Tibial nerve (tissue), 4 donors: Measurements from ENCODE around the gene SORCS2.

Experiments
- CTCF ChIP-seq, 5 experiments: fragments of 200-600 bp in 3 of 5; fragments of 450-650 bp in 2 of 5; sonication (generic) in 3 of 5; IDR thresholded peaks; one replicate each; pipeline ENCODE4 v1.5.1; 2016 to 2019; ENCODE audit warnings: antibody characterized with exemption in 5 of 5, mild to moderate bottlenecking in 3 of 5, moderate library complexity in 2 of 5
- EP300 ChIP-seq, 2 donors: sonication (generic); formaldehyde crosslinking; IDR thresholded peaks; one replicate each; pipeline ENCODE4 v1.6.1; 2017; ENCODE audit warnings: antibody characterized with exemption in 2 of 2, mild to moderate bottlenecking in 1 of 2
- POLR2A ChIP-seq, 2 donors: fragments of 450-650 bp; IDR thresholded peaks; one replicate each; pipeline ENCODE4 v1.6.1; 2017; ENCODE audit warnings: antibody characterized with exemption in 2 of 2, mild to moderate bottlenecking in 2 of 2, moderate library complexity in 2 of 2

- no peak for TF ChIP-seq CTCF (IDR thresholded peaks at IDR 0.05)
- no peak for TF ChIP-seq POLR2A (IDR thresholded peaks at IDR 0.05)
- TF ChIP-seq EP300 (IDR thresholded peaks at IDR 0.05), result no peak
These were observed 191.9 kb downstream of the SORCS2 start for GRCh38 chr4:7384003-7384928.
